ENCODE data around the gene DBNDD1.

GRCh38 chr16:90033387-90033786 lies 14.1 kb upstream of the DBNDD1 start:
- no peak for TF ChIP-seq CTCF (conservative IDR thresholded peaks at IDR 0.05; ENCODE audit: low read depth, low read length)
- TF ChIP-seq EZH2 (IDR thresholded peaks at IDR 0.05; ENCODE audit: borderline replicate concordance, low read depth, low read length, poor library complexity, severe bottlenecking) = no peak
